ENCODE results near the gene PTK7. TPM values are rescaled to one million over a fixed set of nuclear protein-coding genes. Genes with fewer than 3 reads are reported as not detected.
"Not testable (repeated sequence)": the region's sequence is repeated elsewhere in the genome, so short reads cannot be mapped to it uniquely, and the experiment has no call there.

The PTK7 gene
- total RNA-seq: 3.4 and 4.3 TPM in 2 replicates

DNA sequence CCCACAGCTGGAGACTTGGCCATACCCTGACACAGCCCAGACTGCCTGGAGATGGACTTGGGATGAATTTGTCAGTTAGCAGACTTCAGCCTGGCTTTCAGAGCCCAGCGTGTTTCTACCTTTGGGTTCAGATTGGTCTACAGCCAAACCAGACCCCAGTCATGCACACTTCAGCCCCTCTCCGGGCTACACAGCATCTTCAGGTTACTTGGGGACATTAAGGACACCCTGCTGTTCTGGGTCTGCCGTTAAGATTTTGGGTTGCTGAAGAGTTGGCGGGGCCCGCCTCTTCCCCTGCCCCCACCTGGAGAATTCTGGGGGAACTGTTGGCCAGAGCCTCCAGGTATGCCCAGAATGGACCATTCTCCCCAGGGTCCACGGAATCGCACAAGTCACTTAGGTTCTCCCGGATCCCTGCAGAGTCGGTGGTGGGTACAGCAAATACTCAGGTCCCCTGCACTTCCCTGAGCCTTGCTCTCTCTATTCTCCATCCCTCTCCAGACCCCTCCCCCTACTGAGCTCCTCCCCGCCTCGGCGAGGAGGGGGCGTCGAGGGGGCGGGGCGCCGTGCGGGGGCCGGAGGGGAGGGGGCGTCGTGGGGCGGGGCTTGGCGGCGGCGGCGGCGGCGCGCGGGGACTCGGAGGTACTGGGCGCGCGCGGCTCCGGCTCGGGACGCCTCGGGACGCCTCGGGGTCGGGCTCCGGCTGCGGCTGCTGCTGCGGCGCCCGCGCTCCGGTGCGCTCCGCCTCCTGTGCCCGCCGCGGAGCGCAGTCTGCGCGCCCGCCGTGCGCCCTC lies at the start of gene PTK7:
Gene PTK7, plus strand, starts transcription at position 645 of the 794 bp plus-strand sequence. CDS start 175 bp downstream, outside the sequence.
- intact Hi-C loops (cut with micrococcal nuclease): no loop called here
- no peak within 1 kb of the TSS for H3K27ac Mint-ChIP-seq

GRCh38 chr6:43026365-43026764 lies 49.7 kb upstream of the PTK7 start:
- Mint-ChIP-seq H3K36me3 (ENCODE audit: low read depth) (peaks cover 50% of the 10 kb centered on the region), H3K27ac (no peak overlapping the region)

More for the DNA sequence above, at the start of gene PTK7:
- DNase-seq: peak; percentile 78
- Mint-ChIP-seq H3K9me3 (no peaks in the 10 kb centered on the region), H3K4me1 (peaks cover 5% of the 10 kb centered on the region), H3K27me3 (peaks cover 34% of the 10 kb centered on the region), H3K36me3 (ENCODE audit: low read depth) (peaks cover 7% of the 10 kb centered on the region), H3K4me3 (peak within 1 kb of the TSS; percentile 73)

GRCh38 chr6:43029120-43029519 lies 47.0 kb upstream of the PTK7 start:
- Mint-ChIP-seq H3K27me3 (no peaks in the 10 kb centered on the region), H3K9me3 (no peaks in the 10 kb centered on the region), H3K4me3 (no peak overlapping the region), H3K4me1 (peaks cover 17% of the 10 kb centered on the region), H3K27ac (no peak overlapping the region), H3K36me3 (ENCODE audit: low read depth) (peaks cover 65% of the 10 kb centered on the region)
- no peak for DNase-seq
- intact Hi-C loops (cut with micrococcal nuclease): no loop called here

More at GRCh38 chr6:43026365-43026764, 49.7 kb upstream of the PTK7 start:
- intact Hi-C loops (cut with micrococcal nuclease): no loop called here
- H3K9me3 Mint-ChIP-seq: no peaks in the 10 kb centered on the region
- DNase-seq: no peak
- H3K27me3 Mint-ChIP-seq: no peaks in the 10 kb centered on the region
- H3K4me3 Mint-ChIP-seq: no peak overlapping the region
- peaks cover 14% of the 10 kb centered on the region for H3K4me1 Mint-ChIP-seq

GRCh38 chr6:43032326-43032725 lies 43.8 kb upstream of the PTK7 start:
- DNase-seq: no peak
- no peak overlapping the region for H3K27ac Mint-ChIP-seq
- no peaks in the 10 kb centered on the region for H3K27me3 Mint-ChIP-seq
- intact Hi-C loops (cut with micrococcal nuclease): no loop called here
- peaks cover 58% of the 10 kb centered on the region for H3K36me3 Mint-ChIP-seq (ENCODE audit: low read depth)
- no peaks in the 10 kb centered on the region for H3K9me3 Mint-ChIP-seq
- H3K4me3 Mint-ChIP-seq: no peak overlapping the region
- peaks cover 7% of the 10 kb centered on the region for H3K4me1 Mint-ChIP-seq

GRCh38 chr6:43033496-43034189 lies 42.5 kb upstream of the PTK7 start:
- intact Hi-C loops (cut with micrococcal nuclease): no loop called here
- Mint-ChIP-seq H3K9me3 (no peaks in the 10 kb centered on the region), H3K4me3 (no peak overlapping the region), H3K27me3 (no peaks in the 10 kb centered on the region), H3K36me3 (ENCODE audit: low read depth) (peaks cover 60% of the 10 kb centered on the region), H3K4me1 (peaks cover 7% of the 10 kb centered on the region), H3K27ac (no peak overlapping the region)
- no peak for DNase-seq

- Mint-ChIP-seq H3K4me1 (peaks cover 7% of the 10 kb centered on the region), H3K9me3 (no peaks in the 10 kb centered on the region), H3K27me3 (no peaks in the 10 kb centered on the region), H3K27ac (no peak overlapping the region), H3K36me3 (ENCODE audit: low read depth) (peaks cover 57% of the 10 kb centered on the region), H3K4me3 (no peak overlapping the region)
- DNase-seq: no peak
- intact Hi-C loops (cut with micrococcal nuclease): no loop called here
These were observed 42.0 kb upstream of the PTK7 start for GRCh38 chr6:43034190-43034525.

DNA sequence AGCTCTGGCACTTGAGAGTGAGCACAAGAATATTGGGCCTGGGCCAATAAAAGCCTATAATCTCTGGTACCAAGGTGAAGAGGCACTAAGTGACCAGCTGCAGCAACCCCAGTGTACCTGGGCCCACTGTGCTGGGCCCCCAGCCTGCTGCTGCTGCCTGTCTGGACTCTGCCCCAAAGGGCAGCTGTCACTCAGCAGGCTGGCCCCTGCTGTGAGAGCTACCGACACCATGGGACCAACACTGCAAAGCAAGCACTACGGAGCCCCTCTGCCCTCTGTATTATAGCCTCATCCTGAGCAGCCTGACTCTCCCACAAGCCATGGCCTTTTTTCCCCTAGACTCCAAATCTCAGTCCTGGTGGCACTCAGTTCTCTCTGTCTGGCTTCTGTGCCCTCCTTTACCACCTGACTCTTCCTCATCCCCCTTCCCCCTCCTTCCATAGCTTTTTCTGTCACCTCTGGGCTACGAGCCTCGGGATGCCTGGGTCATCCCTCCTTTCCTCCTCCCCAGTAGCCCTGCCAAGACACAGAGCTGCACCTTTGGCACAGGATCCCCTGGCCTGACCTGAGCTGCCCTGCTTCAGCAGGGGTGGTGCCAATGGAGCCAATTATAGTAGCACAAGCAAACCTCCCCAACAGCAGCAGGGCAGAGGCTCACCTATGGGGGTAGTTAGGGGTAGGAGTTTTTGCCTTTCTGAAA lies 40.5 kb upstream of the PTK7 start:
- H3K9me3 Mint-ChIP-seq: no peaks in the 10 kb centered on the region
- H3K36me3 Mint-ChIP-seq (ENCODE audit: low read depth): peaks cover 56% of the 10 kb centered on the region
- no peak overlapping the region for H3K4me3 Mint-ChIP-seq
- no peak overlapping the region for H3K27ac Mint-ChIP-seq
- DNase-seq: no peak
- intact Hi-C loops (cut with micrococcal nuclease): no loop called here
- no peaks in the 10 kb centered on the region for H3K27me3 Mint-ChIP-seq
- H3K4me1 Mint-ChIP-seq: peaks cover 7% of the 10 kb centered on the region

GRCh38 chr6:43036712-43037111 lies 39.4 kb upstream of the PTK7 start:
- H3K36me3 Mint-ChIP-seq (ENCODE audit: low read depth): peaks cover 50% of the 10 kb centered on the region
- no peak overlapping the region for H3K4me3 Mint-ChIP-seq
- H3K27me3 Mint-ChIP-seq: no peaks in the 10 kb centered on the region
- no peaks in the 10 kb centered on the region for H3K9me3 Mint-ChIP-seq
- no peak for DNase-seq
- intact Hi-C loops (cut with micrococcal nuclease): no loop called here
- H3K27ac Mint-ChIP-seq: no peak overlapping the region
- peaks cover 7% of the 10 kb centered on the region for H3K4me1 Mint-ChIP-seq

DNA sequence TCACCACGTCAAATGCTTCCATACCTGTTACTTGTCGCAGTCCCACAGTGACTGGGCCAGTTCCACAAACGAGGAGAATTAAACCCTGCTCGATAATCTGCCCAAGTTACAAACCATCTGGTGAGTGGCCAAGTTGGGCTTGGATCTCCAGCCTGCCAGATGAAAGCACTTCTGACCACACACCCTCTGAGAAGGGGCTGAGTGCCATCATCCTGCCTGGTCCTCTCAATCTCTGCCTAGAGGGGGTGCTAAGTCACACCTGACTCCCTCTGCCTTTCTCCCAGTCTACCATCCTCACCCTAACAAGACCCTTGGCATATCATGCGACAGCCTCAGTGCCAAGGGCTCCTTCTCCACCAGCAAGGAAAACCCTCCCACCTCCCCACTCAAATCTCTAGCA lies 38.9 kb upstream of the PTK7 start:
- Mint-ChIP-seq H3K9me3 (no peaks in the 10 kb centered on the region), H3K27me3 (no peaks in the 10 kb centered on the region), H3K4me3 (no peak overlapping the region), H3K4me1 (peaks cover 7% of the 10 kb centered on the region), H3K36me3 (ENCODE audit: low read depth) (peaks cover 49% of the 10 kb centered on the region), H3K27ac (no peak overlapping the region)
- no peak for DNase-seq
- intact Hi-C loops (cut with micrococcal nuclease): no loop called here

DNA sequence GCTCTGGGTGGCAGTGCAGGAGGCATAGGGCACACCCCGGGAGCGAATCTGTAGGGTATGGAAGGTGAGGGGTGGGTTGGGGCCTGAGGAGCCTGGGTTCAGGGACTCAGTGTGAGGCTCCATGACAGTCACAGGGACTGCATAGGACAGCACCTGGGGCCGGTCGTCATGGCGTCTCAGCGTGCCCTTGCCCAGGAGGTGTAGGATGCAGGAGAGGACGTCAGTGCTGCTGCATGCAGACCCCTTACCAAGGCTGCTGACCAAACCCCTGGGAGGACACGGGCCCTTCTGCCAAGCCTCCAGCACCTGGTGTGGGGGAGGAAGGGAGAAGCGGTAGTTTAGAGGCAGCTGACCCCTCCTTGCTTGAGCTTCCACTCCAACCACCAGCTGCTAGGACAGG lies 38.4 kb upstream of the PTK7 start:
- intact Hi-C loops (cut with micrococcal nuclease): no loop called here
- no peak overlapping the region for H3K4me3 Mint-ChIP-seq
- peaks cover 50% of the 10 kb centered on the region for H3K36me3 Mint-ChIP-seq (ENCODE audit: low read depth)
- H3K27me3 Mint-ChIP-seq: no peaks in the 10 kb centered on the region
- peaks cover 7% of the 10 kb centered on the region for H3K4me1 Mint-ChIP-seq
- no peaks in the 10 kb centered on the region for H3K9me3 Mint-ChIP-seq
- no peak for DNase-seq
- no peak overlapping the region for H3K27ac Mint-ChIP-seq

- Mint-ChIP-seq H3K9me3 (no peaks in the 10 kb centered on the region), H3K36me3 (ENCODE audit: low read depth) (peaks cover 51% of the 10 kb centered on the region), H3K27me3 (no peaks in the 10 kb centered on the region)
These were observed 37.4 kb upstream of the PTK7 start for GRCh38 chr6:43038727-43039126.

GRCh38 chr6:43040542-43041257 lies 35.4 kb upstream of the PTK7 start:
- Mint-ChIP-seq H3K9me3 (no peaks in the 10 kb centered on the region), H3K4me1 (no peaks in the 10 kb centered on the region), H3K27me3 (no peaks in the 10 kb centered on the region), H3K27ac (no peak overlapping the region), H3K36me3 (ENCODE audit: low read depth) (peaks cover 50% of the 10 kb centered on the region), H3K4me3 (no peak overlapping the region)
- no peak for DNase-seq
- intact Hi-C loops (cut with micrococcal nuclease): no loop called here

More at GRCh38 chr6:43038727-43039126, 37.4 kb upstream of the PTK7 start:
- Mint-ChIP-seq H3K4me3 (no peak overlapping the region), H3K4me1 (peaks cover 3% of the 10 kb centered on the region), H3K27ac (no peak overlapping the region)
- intact Hi-C loops (cut with micrococcal nuclease): no loop called here
- DNase-seq: no peak

DNA sequence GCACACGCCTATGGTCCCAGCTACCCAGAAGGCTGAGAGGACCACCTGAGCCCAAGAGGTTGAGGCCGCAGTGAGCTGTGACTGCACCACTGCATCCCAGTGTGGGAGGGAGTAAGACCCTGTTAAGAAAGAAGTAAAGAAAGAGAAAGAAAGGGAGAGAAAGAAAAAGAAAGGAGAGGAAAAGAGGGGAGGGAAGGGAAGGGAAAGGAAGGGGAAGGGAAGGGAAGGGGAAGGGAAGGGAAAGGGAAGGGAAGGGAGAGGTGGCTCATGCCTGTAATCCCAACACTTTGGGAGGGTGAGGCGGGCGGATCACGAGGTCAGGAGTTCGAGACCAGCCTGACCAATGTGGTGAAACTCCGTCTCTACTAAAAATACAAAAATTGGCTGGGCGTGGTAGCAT lies 34.6 kb upstream of the PTK7 start:
- H3K4me1 Mint-ChIP-seq; H3K27ac Mint-ChIP-seq; H3K9me3 Mint-ChIP-seq; intact Hi-C loops (cut with micrococcal nuclease); DNase-seq; H3K4me3 Mint-ChIP-seq; H3K27me3 Mint-ChIP-seq: not testable (repeated sequence)
- H3K36me3 Mint-ChIP-seq (ENCODE audit: low read depth): peaks cover 54% of the 10 kb centered on the region
